GM12878 (cell line): ENCODE results near the gene NSFL1C. TPM values are rescaled to one million over a fixed set of nuclear protein-coding genes. Genes with fewer than 3 reads are reported as not detected.

Source experiments
- ATAC-seq: fragments of 200-7000 bp; cut with Tn5 transposase; 3 replicates; pipeline ENCODE4 v1.9.1; 2020; ENCODE audit warnings: mild to moderate bottlenecking, moderate library complexity
- BruUV-seq: library from RNA; stranded (reverse); fragments of 400-500 nt; replicated peaks from 2 replicates; lab custom pipeline; 2021; lab: Mats Ljungman, UMichigan
- CTCF ChIA-PET: fragments of 300-600 bp; sonication (Branson Sonifier 250); formaldehyde crosslinking; extraction: SDS; loops from one replicate; lab custom pipeline; 2021; ENCODE audit warnings: inconsistent platforms; lab: Yijun Ruan, JAX
- POLR2A ChIA-PET: fragments of 350-600 bp; formaldehyde crosslinking; extraction: SDS; loops from one replicate; lab custom pipeline; 2021; ENCODE audit warnings: inconsistent platforms; lab: Charles Lee
- RAD21 ChIA-PET: fragments of 300-600 bp; sonication (Branson Sonifier 250); formaldehyde crosslinking; loops from one replicate; lab custom pipeline; 2023; ENCODE audit warnings: antibody characterized with exemption; ENCODE audit not compliant: unreplicated experiment; lab: Charles Lee
- SMC1A ChIA-PET: fragments of 300-600 bp; sonication (Branson Sonifier 250); formaldehyde crosslinking; loops from one replicate; lab custom pipeline; 2023; ENCODE audit not compliant: unreplicated experiment, uncharacterized antibody; lab: Charles Lee
- DNase-seq: peaks from one replicate; pipeline ENCODE4 v3.0.0-alpha.2; 2011; ENCODE audit warnings: low read depth, low spot score
- FAIRE-seq: peaks from 3 replicates; lab custom pipeline; 2011; peaks lifted over from hg19 to GRCh38; lab: Jason Lieb, UNC
- H2AFZ ChIP-seq: 2 replicates; pipeline ENCODE4 v1.6.0; 2011; ENCODE audit warnings: low read depth, low read length, control low read depth; ENCODE audit not compliant: control insufficient read depth
- H3K27ac ChIP-seq: 2 replicates; pipeline ENCODE4 v1.5.1; 2011; ENCODE audit warnings: control low read depth; ENCODE audit not compliant: control insufficient read depth, insufficient read depth
- H3K27me3 ChIP-seq, 2 experiments: replicated peaks in 1 of 2; 2 replicates each; pipeline versions ENCODE4 v1.6.0 to v1.6.1; 2011; ENCODE audit warnings: low read length in 1 of 2; ENCODE audit not compliant: control insufficient read depth in 2 of 2, insufficient read depth in 2 of 2
- H3K36me3 ChIP-seq, 2 experiments: 2 replicates each; pipeline ENCODE4 v1.5.1; 2011; ENCODE audit warnings: low read length in 1 of 2; ENCODE audit not compliant: control insufficient read depth in 2 of 2, insufficient read depth in 2 of 2
- H3K4me1 ChIP-seq: 2 replicates; pipeline ENCODE4 v1.6.1; 2011; ENCODE audit warnings: mild to moderate bottlenecking, low read length, moderate library complexity, mixed read lengths; ENCODE audit not compliant: control insufficient read depth, insufficient read depth
- H3K4me2 ChIP-seq: 2 replicates; pipeline ENCODE4 v1.6.0; 2011; ENCODE audit warnings: control low read depth; ENCODE audit not compliant: control insufficient read depth, insufficient read depth
- H3K4me3 ChIP-seq: fragments of 200-600 bp; sonication (generic); 2 replicates; pipeline ENCODE4 v1.5.1; 2016
- H3K79me2 ChIP-seq: 2 replicates; pipeline ENCODE4 v1.6.0; 2011; ENCODE audit warnings: low read length; ENCODE audit not compliant: control insufficient read depth, insufficient read depth
- H3K9ac ChIP-seq: 2 replicates; pipeline ENCODE4 v1.8.0; 2011; ENCODE audit warnings: low read length, control low read depth, mixed read lengths; ENCODE audit not compliant: control insufficient read depth, insufficient read depth
- H3K9me3 ChIP-seq: replicated peaks from 3 replicates; pipeline ENCODE4 v1.5.1; 2011; ENCODE audit warnings: mild to moderate bottlenecking, low read length; ENCODE audit not compliant: control insufficient read depth, insufficient read depth
- H4K20me1 ChIP-seq: 2 replicates; pipeline ENCODE4 v1.6.0; 2011; ENCODE audit not compliant: control insufficient read depth, insufficient read depth
- ATF3 ChIP-seq: IDR thresholded peaks from 2 replicates; pipeline ENCODE4 v1.6.1; 2011; ENCODE audit warnings: low read depth, mild to moderate bottlenecking, low read length, moderate library complexity, borderline replicate concordance; ENCODE audit errors: extremely low read depth
- BCL11A ChIP-seq: IDR thresholded peaks from 2 replicates; pipeline ENCODE4 v1.6.1; 2011; ENCODE audit warnings: low read depth, low read length
- EZH2 ChIP-seq: IDR thresholded peaks from 2 replicates; pipeline ENCODE4 v1.6.1; 2012; ENCODE audit warnings: low read depth, mild to moderate bottlenecking, control low read depth, inconsistent platforms, low read length, borderline replicate concordance; ENCODE audit not compliant: control insufficient read depth
- JUND ChIP-seq: IDR thresholded peaks from 2 replicates; pipeline ENCODE4 v1.6.1; 2012; ENCODE audit warnings: low read depth, mild to moderate bottlenecking, low read length, improper control_type of control experiment, moderate library complexity
- SUZ12 ChIP-seq: fragments of 200-600 bp; sonication (generic); IDR thresholded peaks from one replicate; pipeline ENCODE4 v1.6.1; 2018; ENCODE audit warnings: antibody characterized with exemption, mild to moderate bottlenecking; ENCODE audit not compliant: unreplicated experiment
- ZBTB11 ChIP-seq: fragments of 450-650 bp; formaldehyde crosslinking; IDR thresholded peaks from 2 replicates; pipeline ENCODE4 v1.5.0; 2022; ENCODE audit warnings: mild to moderate bottlenecking, missing genetic modification characterization
- WGBS: methylation state at CpG from one replicate; pipeline ENCODE4 v1.1.6; 2016; ENCODE audit warnings: low lambda C conversion rate; ENCODE audit not compliant: insufficient replicate concordance, insufficient coverage; ENCODE audit errors: missing lambda C conversion rate; 5-methylcytosine and 5-hydroxymethylcytosine counted together
- in situ Hi-C: fragments of 300-500 bp; cut with MboI; formaldehyde crosslinking; loops from 9 replicates; pipeline ENCODE4 v1.14.3; 2018; ENCODE audit warnings: mixed read lengths
- intact Hi-C: fragments of 100-400 bp; cut with micrococcal nuclease; formaldehyde crosslinking; loops from one replicate; pipeline ENCODE4 v1.14.2; 2022; ENCODE audit not compliant: unreplicated experiment
- polyA plus RNA-seq, 11 experiments: library from polyadenylated mRNA; depleted of rRNA in 4 of 11; unstranded in 6 of 11; stranded (reverse) in 5 of 11; fragments of >200 nt; fragmentation: Nextera tagmentation in 4 of 11; fragmentation: Illumina TruSeq in 1 of 11; extraction: Ambion mirVana in 4 of 11; extraction: Trizol in 1 of 11; gene quantifications; 1 replicate in 1 of 11; 2 replicates in 10 of 11; pipeline versions ENCODE4 v1.2.1 to v1.2.3, GENCODE V29; 2011 to 2016; ENCODE audit warnings: inconsistent platforms in 2 of 11, missing spikeins in 2 of 11, low read depth in 1 of 11
- total RNA-seq, 4 experiments: library from RNA; depleted of rRNA in 3 of 4; stranded (reverse); fragments of >200 nt in 3 of 4; fragmentation: Illumina TruSeq in 1 of 4; extraction: Trizol in 1 of 4; gene quantifications; 2 replicates each; pipeline versions ENCODE4 v1.2.1 to v1.2.3, GENCODE V29; 2013 to 2021
- TF ChIP-seq, protein P1 (sequence below): fragments of 450-650 bp; formaldehyde crosslinking; IDR thresholded peaks from 2 replicates; pipeline ENCODE4 v1.4.0; 2022; ENCODE audit warnings: mild to moderate bottlenecking, moderate library complexity
- TF ChIP-seq, protein P2 (sequence below): fragments of 150-350 bp; IDR thresholded peaks from 2 replicates; pipeline ENCODE4 v1.6.1; 2016; ENCODE audit warnings: low read depth, low read length

The NSFL1C gene
- total and polyA plus RNA-seq, 10 of the 15 experiments (the other 5 are each of a cell fraction or from before 2014, with no cell fraction given): 21.5 to 100 (median 38.1) TPM

- ChIA-PET POLR2A (interaction anchor here (0.5 kb wide), 1 partner anchor 960 kb away, joined by 4 read pairs; no protein-coding TSS in a partner anchor), SMC1A (interaction anchor here (0.9 to 11.1 kb wide), 8 partner anchors 17 to 297 kb away, joined by 3 to 138 read pairs (median 6); no protein-coding TSS in a partner anchor), RAD21 (no interaction called here), CTCF (interaction anchor here (1.0 to 7.6 kb wide), 10 partner anchors 17 to 275 kb away, joined by 3 to 66 read pairs (median 8); no protein-coding TSS in a partner anchor)
- H2AFZ ChIP-seq: no peak overlapping the region
- H3K4me3 ChIP-seq: no peak overlapping the region
- H3K9me3 ChIP-seq: peaks cover 3% of the 10 kb centered on the region; the same call in 1 of the 3 replicates
- no peaks in the 10 kb centered on the region for H4K20me1 ChIP-seq
- ATAC-seq (no peak), FAIRE-seq (no peak), DNase-seq (no peak)
- peaks cover 0 to 8% of the 10 kb centered on the region in 2 experiments; a peak in 1 of 4 replicates for H3K27me3 ChIP-seq
- 0 out of 2 replicates have a peak, but pooled peaks cover 3% of the 10 kb centered on the region for H3K4me1 ChIP-seq
- no peak overlapping the region for H3K27ac ChIP-seq
- WGBS: 40% methylated on average over 3 of the region's 3 CpGs
- H3K4me2 ChIP-seq: no peak overlapping the region
- no peak overlapping the region for H3K9ac ChIP-seq
- no TSS peak for BruUV-seq
- H3K36me3 ChIP-seq: no peaks in the 10 kb centered on the region
- in situ Hi-C loops: no loop called here
- intact Hi-C loops: loop anchor here (5.0 kb wide), 1 partner anchor 127 kb away; no protein-coding TSS in a partner anchor
- no peaks in the 10 kb centered on the region for H3K79me2 ChIP-seq
- TF ChIP-seq EZH2 (no peak), ZBTB11 (CRISPR knock-in tag) (no peak), BCL11A (no peak), SUZ12 (no peak), ATF3 (no peak), JUND (no peak)
- TF ChIP-seq, protein P1, sequence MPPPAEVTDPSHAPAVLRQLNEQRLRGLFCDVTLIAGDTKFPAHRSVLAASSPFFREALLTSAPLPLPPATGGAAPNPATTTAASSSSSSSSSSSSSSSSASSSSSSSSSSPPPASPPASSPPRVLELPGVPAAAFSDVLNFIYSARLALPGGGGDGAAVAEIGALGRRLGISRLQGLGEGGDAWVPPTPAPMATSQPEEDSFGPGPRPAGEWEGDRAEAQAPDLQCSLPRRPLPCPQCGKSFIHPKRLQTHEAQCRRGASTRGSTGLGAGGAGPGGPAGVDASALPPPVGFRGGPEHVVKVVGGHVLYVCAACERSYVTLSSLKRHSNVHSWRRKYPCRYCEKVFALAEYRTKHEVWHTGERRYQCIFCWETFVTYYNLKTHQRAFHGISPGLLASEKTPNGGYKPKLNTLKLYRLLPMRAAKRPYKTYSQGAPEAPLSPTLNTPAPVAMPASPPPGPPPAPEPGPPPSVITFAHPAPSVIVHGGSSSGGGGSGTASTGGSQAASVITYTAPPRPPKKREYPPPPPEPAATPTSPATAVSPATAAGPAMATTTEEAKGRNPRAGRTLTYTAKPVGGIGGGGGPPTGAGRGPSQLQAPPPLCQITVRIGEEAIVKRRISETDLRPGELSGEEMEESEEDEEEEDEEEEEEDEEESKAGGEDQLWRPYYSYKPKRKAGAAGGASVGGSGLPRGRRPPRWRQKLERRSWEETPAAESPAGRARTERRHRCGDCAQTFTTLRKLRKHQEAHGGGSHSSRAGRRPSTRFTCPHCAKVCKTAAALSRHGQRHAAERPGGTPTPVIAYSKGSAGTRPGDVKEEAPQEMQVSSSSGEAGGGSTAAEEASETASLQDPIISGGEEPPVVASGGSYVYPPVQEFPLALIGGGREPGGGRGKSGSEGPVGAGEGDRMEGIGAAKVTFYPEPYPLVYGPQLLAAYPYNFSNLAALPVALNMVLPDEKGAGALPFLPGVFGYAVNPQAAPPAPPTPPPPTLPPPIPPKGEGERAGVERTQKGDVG (CRISPR knock-in tag): no peak
- TF ChIP-seq, protein P2, sequence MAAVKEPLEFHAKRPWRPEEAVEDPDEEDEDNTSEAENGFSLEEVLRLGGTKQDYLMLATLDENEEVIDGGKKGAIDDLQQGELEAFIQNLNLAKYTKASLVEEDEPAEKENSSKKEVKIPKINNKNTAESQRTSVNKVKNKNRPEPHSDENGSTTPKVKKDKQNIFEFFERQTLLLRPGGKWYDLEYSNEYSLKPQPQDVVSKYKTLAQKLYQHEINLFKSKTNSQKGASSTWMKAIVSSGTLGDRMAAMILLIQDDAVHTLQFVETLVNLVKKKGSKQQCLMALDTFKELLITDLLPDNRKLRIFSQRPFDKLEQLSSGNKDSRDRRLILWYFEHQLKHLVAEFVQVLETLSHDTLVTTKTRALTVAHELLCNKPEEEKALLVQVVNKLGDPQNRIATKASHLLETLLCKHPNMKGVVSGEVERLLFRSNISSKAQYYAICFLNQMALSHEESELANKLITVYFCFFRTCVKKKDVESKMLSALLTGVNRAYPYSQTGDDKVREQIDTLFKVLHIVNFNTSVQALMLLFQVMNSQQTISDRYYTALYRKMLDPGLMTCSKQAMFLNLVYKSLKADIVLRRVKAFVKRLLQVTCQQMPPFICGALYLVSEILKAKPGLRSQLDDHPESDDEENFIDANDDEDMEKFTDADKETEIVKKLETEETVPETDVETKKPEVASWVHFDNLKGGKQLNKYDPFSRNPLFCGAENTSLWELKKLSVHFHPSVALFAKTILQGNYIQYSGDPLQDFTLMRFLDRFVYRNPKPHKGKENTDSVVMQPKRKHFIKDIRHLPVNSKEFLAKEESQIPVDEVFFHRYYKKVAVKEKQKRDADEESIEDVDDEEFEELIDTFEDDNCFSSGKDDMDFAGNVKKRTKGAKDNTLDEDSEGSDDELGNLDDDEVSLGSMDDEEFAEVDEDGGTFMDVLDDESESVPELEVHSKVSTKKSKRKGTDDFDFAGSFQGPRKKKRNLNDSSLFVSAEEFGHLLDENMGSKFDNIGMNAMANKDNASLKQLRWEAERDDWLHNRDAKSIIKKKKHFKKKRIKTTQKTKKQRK: no peak
Observed at GRCh38 chr20:1505361-1505760, 38.7 kb upstream of the NSFL1C start.
